ENCODE results near the gene OR1S2.

OR1S2 gene

DNA sequence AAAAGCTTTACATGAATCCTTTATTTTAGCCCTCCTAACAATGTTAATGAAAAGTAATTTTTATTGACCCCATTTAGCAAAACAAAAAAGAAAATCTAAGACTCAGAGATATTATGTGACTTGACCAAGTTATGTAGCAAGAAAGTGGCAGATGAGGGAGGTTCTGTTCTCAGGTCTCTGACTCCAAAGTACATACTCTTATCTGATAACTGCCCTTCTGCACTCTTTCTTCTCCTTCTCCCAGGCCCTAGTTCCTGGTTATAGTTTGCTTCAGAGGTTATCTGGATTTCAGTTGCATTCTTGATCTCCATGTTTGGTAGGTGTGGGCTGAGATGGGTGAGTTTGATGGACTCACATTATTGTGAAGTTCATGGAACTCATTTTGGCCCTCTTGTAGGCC is 10.6 kb downstream of the OR1S2 start:
- TF ChIP-seq, protein P1, sequence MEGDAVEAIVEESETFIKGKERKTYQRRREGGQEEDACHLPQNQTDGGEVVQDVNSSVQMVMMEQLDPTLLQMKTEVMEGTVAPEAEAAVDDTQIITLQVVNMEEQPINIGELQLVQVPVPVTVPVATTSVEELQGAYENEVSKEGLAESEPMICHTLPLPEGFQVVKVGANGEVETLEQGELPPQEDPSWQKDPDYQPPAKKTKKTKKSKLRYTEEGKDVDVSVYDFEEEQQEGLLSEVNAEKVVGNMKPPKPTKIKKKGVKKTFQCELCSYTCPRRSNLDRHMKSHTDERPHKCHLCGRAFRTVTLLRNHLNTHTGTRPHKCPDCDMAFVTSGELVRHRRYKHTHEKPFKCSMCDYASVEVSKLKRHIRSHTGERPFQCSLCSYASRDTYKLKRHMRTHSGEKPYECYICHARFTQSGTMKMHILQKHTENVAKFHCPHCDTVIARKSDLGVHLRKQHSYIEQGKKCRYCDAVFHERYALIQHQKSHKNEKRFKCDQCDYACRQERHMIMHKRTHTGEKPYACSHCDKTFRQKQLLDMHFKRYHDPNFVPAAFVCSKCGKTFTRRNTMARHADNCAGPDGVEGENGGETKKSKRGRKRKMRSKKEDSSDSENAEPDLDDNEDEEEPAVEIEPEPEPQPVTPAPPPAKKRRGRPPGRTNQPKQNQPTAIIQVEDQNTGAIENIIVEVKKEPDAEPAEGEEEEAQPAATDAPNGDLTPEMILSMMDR (IDR thresholded peaks at IDR 0.05; ENCODE audit: low read depth, low read length) = no peak
- no peak overlapping the region for H3K4me3 ChIP-seq (ENCODE audit: low read depth, low read length)

DNA sequence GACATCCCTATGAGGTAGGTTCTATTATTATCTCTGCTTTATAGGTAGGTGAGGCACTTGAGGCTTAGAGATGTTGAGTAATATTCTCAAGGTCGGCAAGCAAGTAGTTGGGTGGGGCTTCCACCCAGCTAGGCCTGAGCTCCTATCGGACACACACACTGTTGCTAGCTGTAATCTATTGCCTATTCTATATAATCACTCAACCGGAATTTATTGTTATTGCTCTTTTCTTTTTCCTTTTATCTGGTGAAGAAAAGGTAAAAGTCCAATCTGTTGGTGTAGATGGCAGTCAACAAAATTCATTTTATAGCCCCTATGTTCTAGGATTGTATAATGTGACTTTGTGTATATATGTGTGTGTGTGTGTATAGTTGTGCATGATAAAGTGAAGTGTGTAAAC is 11.7 kb downstream of the OR1S2 start:
- TF ChIP-seq, protein P1 (IDR thresholded peaks at IDR 0.05; ENCODE audit: low read depth, low read length) = no peak
- H3K4me3 ChIP-seq (ENCODE audit: low read depth, low read length) = no peak overlapping the region

DNA sequence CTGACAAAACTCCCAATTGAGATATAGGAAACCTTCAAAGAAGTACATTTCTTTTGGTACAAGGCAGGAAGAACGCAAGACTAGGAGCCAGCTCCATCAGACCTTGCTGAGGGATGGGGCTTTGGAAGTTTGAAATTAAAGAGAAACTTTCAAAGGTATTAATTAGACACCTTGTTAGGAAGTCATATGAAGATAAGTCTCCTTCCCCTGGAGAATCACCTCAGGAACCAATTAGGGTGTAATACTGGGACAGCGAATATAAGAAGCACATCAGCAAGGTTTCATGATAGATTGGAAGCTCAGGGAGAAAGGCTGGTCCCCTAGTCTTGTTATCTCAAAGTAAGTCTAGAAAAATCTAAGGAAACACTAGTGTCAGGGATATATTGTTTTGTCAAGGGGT is 15.2 kb downstream of the OR1S2 start, which contains the start of gene OR9Q2:
TSS of gene OR9Q2 (plus strand) at position 301 of the 400 bp plus-strand sequence. CDS start 1,421 bp downstream, outside the sequence.
- TF ChIP-seq, protein P1 (IDR thresholded peaks at IDR 0.05; ENCODE audit: low read depth, low read length) = no peak
- H3K4me3 ChIP-seq (ENCODE audit: low read depth, low read length) = no peak within 1 kb of the TSS

DNA sequence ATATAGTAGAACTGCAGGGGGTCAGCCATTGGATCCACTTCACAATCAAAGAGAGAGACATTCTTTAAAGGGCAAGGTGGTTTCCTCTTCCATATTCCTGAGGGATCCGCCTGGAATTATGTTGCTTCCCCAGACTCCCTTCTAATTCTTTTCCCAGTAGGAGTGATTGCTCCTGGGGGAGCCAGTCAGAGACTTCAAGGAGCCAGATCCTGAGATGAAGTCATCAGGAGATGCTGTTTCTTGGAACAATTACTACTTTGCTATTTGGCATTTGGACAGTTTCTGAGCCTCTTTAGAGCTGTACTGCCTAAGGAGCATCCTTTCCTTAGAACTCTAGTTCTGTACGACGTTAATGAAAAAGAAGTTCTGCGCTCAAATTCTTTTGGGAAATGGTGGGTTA is 17.0 kb downstream of the OR1S2 start:
- TF ChIP-seq, protein P1 (IDR thresholded peaks at IDR 0.05; ENCODE audit: low read depth, low read length) = no peak
- no peak overlapping the region for H3K4me3 ChIP-seq (ENCODE audit: low read depth, low read length)

DNA sequence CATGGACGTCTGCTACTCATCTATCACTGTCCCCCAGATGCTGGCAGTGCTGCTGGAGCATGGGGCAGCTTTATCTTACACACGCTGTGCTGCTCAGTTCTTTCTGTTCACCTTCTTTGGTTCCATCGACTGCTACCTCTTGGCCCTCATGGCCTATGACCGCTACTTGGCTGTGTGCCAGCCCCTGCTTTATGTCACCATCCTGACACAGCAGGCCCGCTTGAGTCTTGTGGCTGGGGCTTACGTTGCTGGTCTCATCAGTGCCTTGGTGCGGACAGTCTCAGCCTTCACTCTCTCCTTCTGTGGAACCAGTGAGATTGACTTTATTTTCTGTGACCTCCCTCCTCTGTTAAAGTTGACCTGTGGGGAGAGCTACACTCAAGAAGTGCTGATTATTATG is 24.3 kb downstream of the OR1S2 start:
- H3K4me3 ChIP-seq (ENCODE audit: low read depth, low read length) = no peak overlapping the region
- TF ChIP-seq, protein P1 (IDR thresholded peaks at IDR 0.05; ENCODE audit: low read depth, low read length) = no peak

DNA sequence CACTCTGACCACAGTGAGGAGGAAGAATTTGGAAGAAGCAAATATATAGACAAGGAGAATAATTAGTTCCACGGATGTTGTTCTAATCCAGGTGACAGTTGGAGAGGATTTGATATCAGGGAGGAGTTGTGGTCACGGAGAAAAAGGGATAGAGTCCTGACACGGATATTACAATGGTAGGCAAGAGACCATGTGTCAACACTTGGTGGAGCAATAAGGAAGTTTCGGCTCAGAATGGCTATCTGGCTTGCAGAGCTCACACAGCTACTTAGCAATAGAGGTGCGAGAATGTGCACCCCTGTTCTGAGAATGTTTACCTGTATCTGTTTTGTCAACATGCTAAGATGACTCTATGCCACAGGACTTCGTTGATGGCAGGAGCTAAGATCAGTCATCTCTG is 25.5 kb downstream of the OR1S2 start:
- TF ChIP-seq, protein P1 (IDR thresholded peaks at IDR 0.05; ENCODE audit: low read depth, low read length) = no peak
- no peak overlapping the region for H3K4me3 ChIP-seq (ENCODE audit: low read depth, low read length)

DNA sequence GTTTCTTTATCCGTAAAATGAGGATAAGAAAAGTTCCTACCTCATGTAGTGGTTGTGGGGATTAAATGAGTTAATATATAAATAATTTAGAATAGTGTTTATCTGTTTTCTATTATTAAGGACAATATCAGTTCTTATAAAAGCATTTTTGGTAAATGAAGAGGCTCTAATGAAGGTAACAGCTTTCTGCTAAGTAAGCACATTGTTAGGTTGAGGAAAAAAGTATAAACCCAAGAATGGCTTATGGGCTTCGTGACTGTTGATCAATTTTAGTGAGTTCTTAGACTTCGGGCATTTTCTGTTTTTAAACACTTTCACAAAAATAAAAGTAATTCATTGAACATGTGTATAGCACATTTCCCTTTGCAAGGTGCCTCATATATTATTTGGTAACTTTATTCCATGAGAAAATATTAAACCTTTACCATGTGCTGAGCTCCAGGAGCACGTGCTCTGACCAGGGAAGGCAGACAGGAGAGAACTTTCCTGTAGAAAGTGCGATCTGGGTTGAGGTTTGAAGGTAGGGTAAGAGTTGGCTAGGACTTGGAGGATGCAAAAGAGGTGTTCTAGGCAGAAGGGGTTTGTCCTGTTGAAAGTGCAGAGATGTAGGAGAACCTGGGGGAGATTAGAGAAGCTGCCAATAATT is 26.4 kb downstream of the OR1S2 start:
- TF ChIP-seq, protein P1 (IDR thresholded peaks at IDR 0.05; ENCODE audit: low read depth, low read length) = no peak
- H3K4me3 ChIP-seq (ENCODE audit: low read depth, low read length) = no peak overlapping the region
